Activated T-cell treated with anti-CD3 and anti-CD28 coated beads, Interleukin-2, amount 50 U/mL, for 48 hours (primary cell): ENCODE measurements around the gene KRT28.

Experiments
- DNase-seq, 2 experiments: peaks; one replicate each; pipeline ENCODE4 v3.0.0-alpha.2; 2020

The KRT28 gene

GRCh38 chr17:40799859-40800258, at the start of gene KRT28:
Gene KRT28 (minus strand): TSS chr17:40799959. CDS start chr17:40799893, 66 bp downstream.
- DNase-seq: no peak

GRCh38 chr17:40848583-40849235, 49.0 kb upstream of the KRT28 start:
- DNase-seq: no peak

GRCh38 chr17:40846515-40847144, 46.9 kb upstream of the KRT28 start:
- DNase-seq: no peak

GRCh38 chr17:40844671-40845107, 44.9 kb upstream of the KRT28 start:
- no peak for DNase-seq

GRCh38 chr17:40843242-40843641, 43.5 kb upstream of the KRT28 start:
- no peak for DNase-seq

- DNase-seq: no peak
These were observed 41.5 kb upstream of the KRT28 start for GRCh38 chr17:40841246-40841645.

GRCh38 chr17:40839194-40839593, 39.4 kb upstream of the KRT28 start:
- DNase-seq: no peak

- DNase-seq: no peak
These were observed 36.3 kb upstream of the KRT28 start for GRCh38 chr17:40836020-40836419.

- no peak for DNase-seq
These were observed 34.1 kb upstream of the KRT28 start for GRCh38 chr17:40833882-40834281.

GRCh38 chr17:40832840-40833239, 33.1 kb upstream of the KRT28 start:
- DNase-seq: no peak

GRCh38 chr17:40830085-40830776, 30.5 kb upstream of the KRT28 start:
- no peak for DNase-seq

- no peak for DNase-seq
These were observed 28.8 kb upstream of the KRT28 start for GRCh38 chr17:40828454-40829044.

GRCh38 chr17:40827746-40828453, 28.1 kb upstream of the KRT28 start:
- no peak for DNase-seq

GRCh38 chr17:40825599-40825998, 25.8 kb upstream of the KRT28 start:
- no peak for DNase-seq

- no peak for DNase-seq
These were observed 24.5 kb upstream of the KRT28 start for GRCh38 chr17:40824015-40824832.

GRCh38 chr17:40822132-40822812, 22.5 kb upstream of the KRT28 start, which contains the start of gene KRT10:
Gene KRT10 (minus strand): TSS chr17:40822614. CDS start chr17:40822585, 29 bp downstream.
- DNase-seq: no peak

- no peak for DNase-seq
These were observed 21.8 kb upstream of the KRT28 start for GRCh38 chr17:40821536-40821935.

- DNase-seq: no peak
These were observed 20.6 kb upstream of the KRT28 start for GRCh38 chr17:40820228-40820838.

- DNase-seq: no peak
These were observed 19.9 kb upstream of the KRT28 start for GRCh38 chr17:40819528-40820125.

GRCh38 chr17:40818733-40819527, 19.2 kb upstream of the KRT28 start:
- peak; percentile 84 to 91 for DNase-seq
